ENCODE data around the gene NOS1AP.

DNA sequence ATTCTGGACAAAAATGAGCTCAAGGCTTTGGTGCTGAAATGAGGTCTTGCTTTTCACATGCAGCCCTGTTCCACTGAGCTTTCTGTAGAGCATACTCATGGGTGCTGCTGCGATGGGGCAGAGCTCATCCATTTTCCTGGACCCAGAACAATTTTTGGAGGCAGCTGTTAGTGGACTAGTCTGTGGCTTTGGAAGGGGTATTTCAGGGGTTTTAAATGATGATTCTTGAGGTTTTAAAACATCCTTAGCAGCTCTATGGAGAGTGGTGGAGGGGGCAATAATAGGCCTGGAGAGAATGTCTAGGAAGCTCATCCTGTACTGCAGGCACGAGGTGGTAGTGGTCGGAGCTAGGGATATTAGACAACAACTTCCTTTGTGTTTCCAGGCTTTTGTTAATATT is 16.5 kb downstream of the NOS1AP start:
- TF ChIP-seq, protein P1, sequence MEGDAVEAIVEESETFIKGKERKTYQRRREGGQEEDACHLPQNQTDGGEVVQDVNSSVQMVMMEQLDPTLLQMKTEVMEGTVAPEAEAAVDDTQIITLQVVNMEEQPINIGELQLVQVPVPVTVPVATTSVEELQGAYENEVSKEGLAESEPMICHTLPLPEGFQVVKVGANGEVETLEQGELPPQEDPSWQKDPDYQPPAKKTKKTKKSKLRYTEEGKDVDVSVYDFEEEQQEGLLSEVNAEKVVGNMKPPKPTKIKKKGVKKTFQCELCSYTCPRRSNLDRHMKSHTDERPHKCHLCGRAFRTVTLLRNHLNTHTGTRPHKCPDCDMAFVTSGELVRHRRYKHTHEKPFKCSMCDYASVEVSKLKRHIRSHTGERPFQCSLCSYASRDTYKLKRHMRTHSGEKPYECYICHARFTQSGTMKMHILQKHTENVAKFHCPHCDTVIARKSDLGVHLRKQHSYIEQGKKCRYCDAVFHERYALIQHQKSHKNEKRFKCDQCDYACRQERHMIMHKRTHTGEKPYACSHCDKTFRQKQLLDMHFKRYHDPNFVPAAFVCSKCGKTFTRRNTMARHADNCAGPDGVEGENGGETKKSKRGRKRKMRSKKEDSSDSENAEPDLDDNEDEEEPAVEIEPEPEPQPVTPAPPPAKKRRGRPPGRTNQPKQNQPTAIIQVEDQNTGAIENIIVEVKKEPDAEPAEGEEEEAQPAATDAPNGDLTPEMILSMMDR (IDR thresholded peaks at IDR 0.05): no peak
- TF ChIP-seq EP300 (IDR thresholded peaks at IDR 0.05) (no peak), POLR2AphosphoS5 (IDR thresholded peaks at IDR 0.05) (no peak)

Measured in esophagus muscularis mucosa (tissue), 4 donors.